GM23338 (cell line): Measurements from ENCODE around the gene TMEFF1.

Experiments used
- CREB1 ChIP-seq: fragments of 250-450 bp; sonication (Bioruptor Pico); IDR thresholded peaks from 2 replicates; pipeline ENCODE4 v1.5.0; 2020; ENCODE audit warnings: low read depth, mild to moderate bottlenecking, moderate library complexity
- CTCF ChIP-seq, 2 experiments: fragments of 200-600 bp in 1 of 2; sonication (generic) in 1 of 2; conservative IDR thresholded peaks; 2 replicates each; pipeline versions ENCODE4 v1.5.1 to v1.6.1; 2016 to 2017; ENCODE audit warnings: antibody characterized with exemption in 2 of 2, low read depth in 2 of 2, mild to moderate bottlenecking in 2 of 2, moderate library complexity in 1 of 2
- ETS1 ChIP-seq: IDR thresholded peaks from 2 replicates; pipeline ENCODE4 v1.6.1; 2016; ENCODE audit warnings: antibody characterized with exemption
- EZH2 ChIP-seq: fragments of 200-600 bp; sonication (generic); IDR thresholded peaks from one replicate; pipeline ENCODE4 v1.8.0; 2017; ENCODE audit warnings: antibody characterized with exemption, mild to moderate bottlenecking, low read depth; ENCODE audit not compliant: unreplicated experiment
- EZH2phosphoT487 ChIP-seq: fragments of 200-600 bp; sonication (generic); IDR thresholded peaks from one replicate; pipeline ENCODE4 v1.8.1; 2018; ENCODE audit warnings: antibody characterized with exemption; ENCODE audit not compliant: unreplicated experiment
- JUNB ChIP-seq: IDR thresholded peaks from one replicate; pipeline ENCODE4 v1.6.1; 2016; ENCODE audit warnings: antibody characterized with exemption; ENCODE audit not compliant: unreplicated experiment
- POLR2AphosphoS5 ChIP-seq: IDR thresholded peaks from 2 replicates; pipeline ENCODE4 v1.6.1; 2016; ENCODE audit warnings: antibody characterized with exemption, low read depth
- REST ChIP-seq: IDR thresholded peaks from one replicate; pipeline ENCODE4 v1.6.1; 2018; ENCODE audit warnings: antibody characterized with exemption; ENCODE audit not compliant: unreplicated experiment
- STAT1 ChIP-seq: IDR thresholded peaks from one replicate; pipeline ENCODE4 v1.6.1; 2016; ENCODE audit warnings: antibody characterized with exemption; ENCODE audit not compliant: unreplicated experiment
- ZNF114 ChIP-seq: fragments of 250-450 bp; sonication (Bioruptor Pico); IDR thresholded peaks from 2 replicates; pipeline ENCODE4 v1.5.0; 2020; ENCODE audit warnings: mild to moderate bottlenecking, moderate library complexity
- ZNF331 ChIP-seq: fragments of 250-450 bp; sonication (Bioruptor Pico); IDR thresholded peaks from 2 replicates; pipeline ENCODE4 v1.5.0; 2020; ENCODE audit warnings: low read depth, mild to moderate bottlenecking, moderate library complexity
- ZNF462 ChIP-seq: fragments of 250-450 bp; sonication (Bioruptor Pico); IDR thresholded peaks from 2 replicates; pipeline ENCODE4 v1.5.0; 2020; ENCODE audit warnings: mild to moderate bottlenecking, moderate library complexity

- no peak for TF ChIP-seq CTCF (conservative IDR thresholded peaks at IDR 0.05; ENCODE audit: low read depth in 2 of 2)
- TF ChIP-seq POLR2AphosphoS5: no peak
- no peak for TF ChIP-seq EZH2
- TF ChIP-seq EZH2phosphoT487: no peak
- TF ChIP-seq CREB1 (CRISPR knock-in tag): no peak
- no peak for TF ChIP-seq REST
- TF ChIP-seq JUNB: no peak
- no peak for TF ChIP-seq ETS1
- TF ChIP-seq ZNF331 (CRISPR knock-in tag): no peak
- no peak for TF ChIP-seq ZNF114 (CRISPR knock-in tag)
- no peak for TF ChIP-seq ZNF462
- TF ChIP-seq STAT1: no peak
Observed at GRCh38 chr9:100452894-100453293, 20.1 kb upstream of the TMEFF1 start.
